ENCODE measurements around the gene GUCY1A2.
"Not testable (repeated sequence)": the region's sequence is repeated elsewhere in the genome, so short reads cannot be mapped to it uniquely, and the experiment has no call there.

Gene GUCY1A2

GRCh38 chr11:106834567-106834966 lies 183.7 kb downstream of the GUCY1A2 start:
- no peak for DNase-seq

- no peak for DNase-seq
These were observed 189.3 kb downstream of the GUCY1A2 start for GRCh38 chr11:106828976-106829375.

- DNase-seq = no peak
These were observed 189.7 kb downstream of the GUCY1A2 start for GRCh38 chr11:106828576-106828975.

GRCh38 chr11:106827687-106828086 lies 190.6 kb downstream of the GUCY1A2 start:
- no peak for DNase-seq

GRCh38 chr11:106826558-106826957 lies 191.7 kb downstream of the GUCY1A2 start:
- DNase-seq = not testable (repeated sequence)

- no peak for DNase-seq
These were observed 196.4 kb downstream of the GUCY1A2 start for GRCh38 chr11:106821826-106822225.

GRCh38 chr11:106821291-106821690 lies 197.0 kb downstream of the GUCY1A2 start:
- DNase-seq = no peak

GRCh38 chr11:106818443-106818842 lies 199.8 kb downstream of the GUCY1A2 start:
- no peak for DNase-seq

GRCh38 chr11:106815209-106815608 lies 203.1 kb downstream of the GUCY1A2 start:
- no peak for DNase-seq

- DNase-seq = no peak
These were observed 204.5 kb downstream of the GUCY1A2 start for GRCh38 chr11:106813806-106814205.

GRCh38 chr11:106794058-106794457 lies 224.2 kb downstream of the GUCY1A2 start:
- DNase-seq = no peak

GRCh38 chr11:106789406-106789805 lies 228.9 kb downstream of the GUCY1A2 start:
- DNase-seq = no peak

- DNase-seq = no peak
These were observed 230.8 kb downstream of the GUCY1A2 start for GRCh38 chr11:106787454-106787853.

GRCh38 chr11:106785913-106786650 lies 232.2 kb downstream of the GUCY1A2 start:
- no peak for DNase-seq

- DNase-seq = not testable (repeated sequence)
These were observed 241.0 kb downstream of the GUCY1A2 start for GRCh38 chr11:106777302-106777701.

GRCh38 chr11:106770489-106771085 lies 247.7 kb downstream of the GUCY1A2 start:
- no peak for DNase-seq

- no peak for DNase-seq
These were observed 252.6 kb downstream of the GUCY1A2 start for GRCh38 chr11:106765469-106766258.

- no peak for DNase-seq
These were observed 254.8 kb downstream of the GUCY1A2 start for GRCh38 chr11:106763501-106763900.

- no peak for DNase-seq
These were observed 256.5 kb downstream of the GUCY1A2 start for GRCh38 chr11:106761745-106762144.

GRCh38 chr11:106761240-106761639 lies 257.0 kb downstream of the GUCY1A2 start:
- no peak for DNase-seq

- DNase-seq = no peak
These were observed 270.2 kb downstream of the GUCY1A2 start for GRCh38 chr11:106748059-106748458.

- no peak for DNase-seq
These were observed 272.3 kb downstream of the GUCY1A2 start for GRCh38 chr11:106745941-106746340.

GRCh38 chr11:106733635-106734034 lies 284.6 kb downstream of the GUCY1A2 start:
- DNase-seq = no peak

- no peak for DNase-seq
These were observed 289.4 kb downstream of the GUCY1A2 start for GRCh38 chr11:106728859-106729258.

Data from activated T-cell treated with anti-CD3 and anti-CD28 coated beads for 4 hours (primary cell).